GM10847 (cell line): ENCODE measurements around the gene CCDC188.

Source experiments
- POLR2A ChIP-seq: IDR thresholded peaks from 2 replicates; pipeline ENCODE4 v1.6.1; 2011; ENCODE audit not compliant: insufficient read length; ENCODE audit errors: extremely low read depth

Gene CCDC188

GRCh38 chr22:20164863-20165262 lies 14.0 kb upstream of the CCDC188 start:
- TF ChIP-seq POLR2A: no peak

GRCh38 chr22:20160041-20160440 lies 9.2 kb upstream of the CCDC188 start:
- no peak for TF ChIP-seq POLR2A

GRCh38 chr22:20159076-20159475 lies 8.2 kb upstream of the CCDC188 start:
- no peak for TF ChIP-seq POLR2A

- no peak for TF ChIP-seq POLR2A
Measured at GRCh38 chr22:20158391-20159036, 7.7 kb upstream of the CCDC188 start.

- TF ChIP-seq POLR2A: no peak
Measured at GRCh38 chr22:20157430-20158183, 6.8 kb upstream of the CCDC188 start.

GRCh38 chr22:20156611-20157429 lies 6.0 kb upstream of the CCDC188 start:
- no peak for TF ChIP-seq POLR2A

- no peak for TF ChIP-seq POLR2A
Measured at GRCh38 chr22:20156042-20156389, 5.2 kb upstream of the CCDC188 start.

GRCh38 chr22:20155330-20156041 lies 4.6 kb upstream of the CCDC188 start:
- no peak for TF ChIP-seq POLR2A

- TF ChIP-seq POLR2A: no peak
Measured at GRCh38 chr22:20154602-20155187, 3.8 kb upstream of the CCDC188 start.

GRCh38 chr22:20153945-20154344 lies 3.1 kb upstream of the CCDC188 start:
- no peak for TF ChIP-seq POLR2A

GRCh38 chr22:20152464-20152890 lies 1.6 kb upstream of the CCDC188 start:
- no peak for TF ChIP-seq POLR2A

GRCh38 chr22:20151276-20151588 lies 377 bp upstream of the CCDC188 start:
- TF ChIP-seq POLR2A: no peak

GRCh38 chr22:20149257-20150250 lies 1.3 kb downstream of the CCDC188 start:
- TF ChIP-seq POLR2A: no peak

- no peak for TF ChIP-seq POLR2A
Measured at GRCh38 chr22:20148414-20148813, 2.4 kb downstream of the CCDC188 start.
